DND-41 (cell line): ENCODE measurements around the gene SPATS2.

Experiments
- ATAC-seq: fragments of 200-7000 bp; cut with Tn5 transposase; 3 replicates; pipeline ENCODE4 v1.9.1; 2021; ENCODE audit warnings: low read depth; ENCODE audit not compliant: insufficient read depth
- DNase-seq: peaks from one replicate; pipeline ENCODE4 v3.0.0-alpha.2; 2020
- H2AFZ ChIP-seq: 2 replicates; pipeline ENCODE4 v1.6.0; 2012; ENCODE audit warnings: low read depth, low read length
- H3K27ac ChIP-seq: 2 replicates; pipeline ENCODE4 v1.5.1; 2012; ENCODE audit warnings: low read length, inconsistent platforms
- H3K27me3 ChIP-seq: fragments of 200-600 bp; sonication (generic); 2 replicates; pipeline ENCODE4 v1.6.0; 2012; ENCODE audit warnings: low read length, mild to moderate bottlenecking, inconsistent platforms; ENCODE audit not compliant: insufficient read depth, poor library complexity
- H3K36me3 ChIP-seq: 2 replicates; pipeline ENCODE4 v1.5.1; 2012; ENCODE audit warnings: low read length, inconsistent platforms; ENCODE audit not compliant: insufficient read depth
- H3K4me1 ChIP-seq: 2 replicates; pipeline ENCODE4 v1.5.1; 2012; ENCODE audit warnings: mild to moderate bottlenecking, low read length; ENCODE audit not compliant: insufficient read depth
- H3K4me2 ChIP-seq: 2 replicates; pipeline ENCODE4 v1.6.0; 2012; ENCODE audit warnings: mild to moderate bottlenecking, moderate library complexity, low read length, inconsistent platforms; ENCODE audit not compliant: insufficient read depth
- H3K4me3 ChIP-seq, 2 experiments: fragments of 200-600 bp in 1 of 2; shearing (Covaris generic) in 1 of 2; 2 replicates each; pipeline ENCODE4 v1.5.1; 2012 to 2016; ENCODE audit warnings: inconsistent platforms in 2 of 2, low read length in 2 of 2, mild to moderate bottlenecking in 2 of 2, low read depth in 1 of 2, moderate library complexity in 1 of 2
- H3K79me2 ChIP-seq: 2 replicates; pipeline ENCODE4 v1.6.0; 2012; ENCODE audit warnings: low read length, inconsistent platforms; ENCODE audit not compliant: insufficient read depth
- H3K9ac ChIP-seq: 2 replicates; pipeline ENCODE4 v1.6.0; 2012; ENCODE audit warnings: low read depth, mild to moderate bottlenecking, inconsistent platforms, low read length, moderate library complexity
- H3K9me3 ChIP-seq: 2 replicates; pipeline ENCODE4 v1.5.1; 2012; ENCODE audit warnings: low read length, moderate library complexity, mild to moderate bottlenecking, inconsistent platforms; ENCODE audit not compliant: insufficient read depth, severe bottlenecking
- H4K20me1 ChIP-seq: 2 replicates; pipeline ENCODE4 v1.6.0; 2012; ENCODE audit warnings: low read length; ENCODE audit not compliant: insufficient read depth
- EZH2 ChIP-seq: IDR thresholded peaks from 3 replicates; pipeline ENCODE4 v1.6.1; 2012; ENCODE audit warnings: borderline replicate concordance, low read depth, mild to moderate bottlenecking, moderate library complexity, low read length, inconsistent platforms; ENCODE audit not compliant: severe bottlenecking
- TF ChIP-seq, protein P1 (sequence below): IDR thresholded peaks from 2 replicates; pipeline ENCODE4 v1.5.1; 2012; ENCODE audit warnings: borderline replicate concordance, low read length, moderate library complexity, mild to moderate bottlenecking; ENCODE audit not compliant: poor library complexity, severe bottlenecking; ENCODE audit errors: extremely low read depth

Gene SPATS2

DNA sequence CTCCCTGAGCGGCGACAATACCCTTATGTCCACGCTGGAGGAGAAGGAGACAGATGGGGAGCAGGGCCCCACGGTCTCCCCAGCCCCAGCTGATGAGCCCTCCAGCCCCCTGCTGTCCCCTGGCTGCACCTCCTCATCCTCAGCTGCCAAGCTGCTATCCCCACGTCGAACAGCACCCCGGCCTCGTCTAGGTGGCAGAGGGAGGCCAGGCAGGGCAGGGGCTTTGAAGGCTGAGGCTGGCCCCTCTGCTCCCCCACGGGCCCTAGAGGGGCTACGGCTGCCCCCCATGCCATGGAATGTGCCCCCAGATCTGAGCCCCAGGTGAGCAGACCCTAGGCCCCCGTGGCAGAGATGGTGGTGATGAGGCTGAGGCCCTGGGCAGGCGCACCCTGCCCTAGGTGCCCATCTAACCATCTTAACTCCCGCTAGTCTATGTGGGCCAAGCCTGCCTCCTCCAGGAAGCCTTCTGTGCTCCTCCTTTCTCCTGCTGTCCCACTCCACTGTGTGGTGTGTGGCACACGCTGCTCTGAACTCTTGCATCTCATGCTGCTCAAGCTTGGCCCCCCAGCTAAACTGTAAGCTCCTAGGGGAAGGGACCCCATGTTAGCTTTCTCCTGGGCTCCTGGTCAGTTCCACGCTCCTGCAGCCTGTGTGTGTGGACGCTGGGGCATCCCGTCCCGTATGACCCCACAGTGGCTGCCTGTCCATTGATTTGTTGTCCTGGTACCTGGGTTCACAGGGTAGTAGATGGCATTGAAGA, 188.5 kb downstream of the SPATS2 start:
- Histone ChIP-seq H3K4me1 (no peaks in the 10 kb centered on the region), H3K9me3 (no peaks in the 10 kb centered on the region), H3K36me3 (peaks cover 41% of the 10 kb centered on the region), H4K20me1 (0 out of 2 replicates have a peak, but pooled peaks cover 3% of the 10 kb centered on the region), H2AFZ (no peak overlapping the region), H3K27me3 (peaks cover 3% of the 10 kb centered on the region), H3K4me2 (no peak overlapping the region), H3K4me3 (no peak overlapping the region), H3K27ac (no peak overlapping the region), H3K9ac (no peak overlapping the region), H3K79me2 (no peaks in the 10 kb centered on the region)
- TF ChIP-seq EZH2 = no peak
- TF ChIP-seq, protein P1, sequence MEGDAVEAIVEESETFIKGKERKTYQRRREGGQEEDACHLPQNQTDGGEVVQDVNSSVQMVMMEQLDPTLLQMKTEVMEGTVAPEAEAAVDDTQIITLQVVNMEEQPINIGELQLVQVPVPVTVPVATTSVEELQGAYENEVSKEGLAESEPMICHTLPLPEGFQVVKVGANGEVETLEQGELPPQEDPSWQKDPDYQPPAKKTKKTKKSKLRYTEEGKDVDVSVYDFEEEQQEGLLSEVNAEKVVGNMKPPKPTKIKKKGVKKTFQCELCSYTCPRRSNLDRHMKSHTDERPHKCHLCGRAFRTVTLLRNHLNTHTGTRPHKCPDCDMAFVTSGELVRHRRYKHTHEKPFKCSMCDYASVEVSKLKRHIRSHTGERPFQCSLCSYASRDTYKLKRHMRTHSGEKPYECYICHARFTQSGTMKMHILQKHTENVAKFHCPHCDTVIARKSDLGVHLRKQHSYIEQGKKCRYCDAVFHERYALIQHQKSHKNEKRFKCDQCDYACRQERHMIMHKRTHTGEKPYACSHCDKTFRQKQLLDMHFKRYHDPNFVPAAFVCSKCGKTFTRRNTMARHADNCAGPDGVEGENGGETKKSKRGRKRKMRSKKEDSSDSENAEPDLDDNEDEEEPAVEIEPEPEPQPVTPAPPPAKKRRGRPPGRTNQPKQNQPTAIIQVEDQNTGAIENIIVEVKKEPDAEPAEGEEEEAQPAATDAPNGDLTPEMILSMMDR = no peak
- 0 out of 3 replicates have a peak, but pooled peaks have one; percentile 20 for ATAC-seq
- DNase-seq = no peak

DNA sequence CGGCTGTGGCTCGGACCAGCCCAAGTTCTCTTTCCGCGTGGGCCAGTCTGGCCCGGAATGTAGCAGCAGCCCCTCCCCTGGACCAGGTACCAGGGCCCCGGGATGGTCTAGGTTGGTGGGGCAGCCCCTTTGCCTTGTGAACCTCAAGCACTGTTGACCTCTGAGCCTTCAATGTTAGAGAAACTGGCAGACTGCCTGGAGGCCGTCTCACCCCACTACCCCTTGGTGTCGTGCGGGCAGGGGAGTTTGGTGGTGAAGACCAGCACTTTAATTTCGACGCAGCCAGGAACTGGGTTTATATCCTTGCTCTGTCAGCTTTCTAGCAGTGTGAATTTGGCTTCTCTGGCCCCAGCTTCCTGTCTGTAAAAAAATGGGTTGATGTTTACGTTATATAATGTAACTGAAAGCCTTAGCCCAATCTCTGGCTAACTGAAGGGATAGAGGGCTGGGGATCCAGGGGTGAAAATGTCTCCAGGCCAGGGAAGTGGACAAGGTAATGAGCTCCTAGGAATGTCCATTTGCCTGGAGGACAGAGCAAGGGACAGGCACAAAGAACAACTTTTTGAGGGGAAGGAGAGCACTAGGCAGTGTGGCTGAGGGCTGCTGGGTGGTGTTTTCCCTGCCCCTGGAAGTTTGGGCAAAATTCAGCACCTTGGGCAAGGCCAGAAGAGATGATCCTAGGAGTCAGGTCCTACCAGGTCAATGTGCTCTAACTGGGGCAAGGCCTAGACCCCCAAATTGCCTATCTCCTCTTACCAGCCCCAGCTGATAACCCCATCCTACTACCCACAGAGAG, 189.3 kb downstream of the SPATS2 start:
- no peak overlapping the region for H3K9ac ChIP-seq
- no peaks in the 10 kb centered on the region for H3K27me3 ChIP-seq
- no peaks in the 10 kb centered on the region for H3K79me2 ChIP-seq
- ATAC-seq = no peak
- no peak overlapping the region for H3K4me3 ChIP-seq
- no peak overlapping the region for H3K4me2 ChIP-seq
- H3K27ac ChIP-seq = no peak overlapping the region; the same call in 1 of the 2 replicates
- 0 out of 2 replicates have a peak, but pooled peaks cover 3% of the 10 kb centered on the region for H4K20me1 ChIP-seq
- H3K9me3 ChIP-seq = no peaks in the 10 kb centered on the region
- peaks cover 48% of the 10 kb centered on the region for H3K36me3 ChIP-seq
- no peak for TF ChIP-seq EZH2
- TF ChIP-seq, protein P1 = no peak
- no peaks in the 10 kb centered on the region for H3K4me1 ChIP-seq
- no peak for DNase-seq
- no peak overlapping the region for H2AFZ ChIP-seq

DNA sequence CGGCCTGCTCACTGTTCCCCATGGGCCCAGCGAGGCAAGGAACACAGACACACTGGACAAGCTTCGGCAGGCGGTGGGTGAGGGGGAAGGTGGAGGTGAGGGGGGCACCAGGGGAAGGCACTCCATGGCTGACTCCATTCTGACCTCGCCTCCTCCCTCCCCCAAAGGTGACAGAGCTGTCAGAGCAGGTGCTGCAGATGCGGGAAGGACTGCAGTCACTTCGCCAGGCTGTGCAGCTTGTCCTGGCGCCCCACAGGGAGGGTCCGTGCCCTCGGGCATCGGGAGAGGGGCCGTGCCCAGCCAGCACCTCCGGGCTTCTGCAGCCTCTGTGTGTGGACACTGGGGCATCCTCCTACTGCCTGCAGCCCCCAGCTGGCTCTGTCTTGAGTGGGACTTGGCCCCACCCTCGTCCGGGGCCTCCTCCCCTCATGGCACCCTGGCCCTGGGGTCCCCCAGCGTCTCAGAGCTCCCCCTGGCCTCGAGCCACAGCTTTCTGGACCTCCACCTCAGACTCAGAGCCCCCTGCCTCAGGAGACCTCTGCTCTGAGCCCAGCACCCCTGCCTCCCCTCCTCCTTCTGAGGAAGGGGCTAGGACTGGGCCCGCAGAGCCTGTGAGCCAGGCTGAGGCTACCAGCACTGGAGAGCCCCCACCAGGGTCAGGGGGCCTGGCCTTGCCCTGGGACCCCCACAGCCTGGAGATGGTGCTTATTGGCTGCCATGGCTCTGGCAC, 190.1 kb downstream of the SPATS2 start:
- Histone ChIP-seq H3K4me3 (no peak overlapping the region), H3K27me3 (no peaks in the 10 kb centered on the region), H3K9ac (no peak overlapping the region), H2AFZ (no peak overlapping the region), H3K9me3 (no peaks in the 10 kb centered on the region), H3K4me2 (no peak overlapping the region), H3K4me1 (no peaks in the 10 kb centered on the region), H3K36me3 (peaks cover 55% of the 10 kb centered on the region), H3K79me2 (no peaks in the 10 kb centered on the region), H3K27ac (no peak overlapping the region; the same call in 1 of the 2 replicates), H4K20me1 (0 out of 2 replicates have a peak, but pooled peaks cover 3% of the 10 kb centered on the region)
- ATAC-seq (0 out of 3 replicates have a peak, but pooled peaks have one; percentile 7), DNase-seq (no peak)
- no peak for TF ChIP-seq EZH2
- TF ChIP-seq, protein P1 = no peak
